ENCODE results near the gene PSD4.

GRCh38 chr2:113252047-113252590 lies 78.3 kb downstream of the PSD4 start:
- no peak for TF ChIP-seq CTCF (IDR thresholded peaks at IDR 0.05; ENCODE audit: insufficient read depth, low read length)
- TF ChIP-seq POLR2AphosphoS5 (IDR thresholded peaks at IDR 0.05; ENCODE audit: low read depth), result no peak
- TF ChIP-seq GABPA (IDR thresholded peaks at IDR 0.05; ENCODE audit: low read depth), result no peak
- no peak for TF ChIP-seq REST (IDR thresholded peaks at IDR 0.05; ENCODE audit: insufficient replicate concordance, low read depth)
- no peak for TF ChIP-seq SPI1 (IDR thresholded peaks at IDR 0.05; ENCODE audit: borderline replicate concordance, low read depth)
